ENCODE results near the gene FAM219B. TPM values are rescaled to one million over a fixed set of nuclear protein-coding genes. Genes with fewer than 3 reads are reported as not detected.

The FAM219B gene
- total RNA-seq, 2 donors from 2014 or later: 25.4 to 42.8 TPM

DNA sequence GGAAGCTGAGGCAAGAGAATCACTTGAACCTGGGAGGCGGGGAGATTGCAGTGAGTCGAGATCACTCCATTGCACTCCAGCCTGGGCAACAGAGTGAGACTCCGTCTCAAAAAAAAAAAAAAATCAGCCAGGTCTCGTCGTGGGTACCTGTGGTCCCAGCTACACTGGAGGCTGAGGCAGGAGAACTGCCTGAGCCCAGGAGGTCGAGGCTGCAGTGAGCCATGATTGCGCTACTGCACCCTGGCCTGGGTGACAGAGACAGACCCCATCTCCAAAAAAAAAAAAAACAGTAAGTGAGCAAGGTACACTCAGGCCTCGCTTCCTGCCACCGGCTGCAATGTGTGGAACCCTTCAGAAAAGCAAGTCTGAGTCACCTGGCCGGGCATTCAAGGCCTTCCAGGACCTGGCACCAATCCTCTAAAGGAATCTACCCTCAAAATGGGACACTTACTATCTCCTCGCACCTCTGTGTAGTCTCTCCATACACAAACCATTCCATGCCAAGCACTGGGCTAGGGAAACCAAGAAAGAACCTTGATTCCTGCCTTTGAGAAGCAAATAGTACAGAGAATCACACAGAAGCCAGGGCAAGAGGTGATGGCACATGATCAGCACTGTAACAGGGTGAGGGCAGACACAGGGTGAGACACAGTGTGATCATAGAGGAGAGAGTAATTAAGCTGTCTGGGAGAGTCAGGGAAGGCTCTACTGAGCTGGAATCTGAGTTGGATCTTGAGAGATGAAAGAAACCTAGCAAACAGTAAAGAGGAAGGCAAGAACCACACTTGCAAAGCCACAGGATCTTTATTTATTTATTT is 43.2 kb downstream of the FAM219B start:
- WGBS, 2 donors: 70 to 71% methylated on average over 11 of the region's 11 CpGs
- no peak for ATAC-seq

DNA sequence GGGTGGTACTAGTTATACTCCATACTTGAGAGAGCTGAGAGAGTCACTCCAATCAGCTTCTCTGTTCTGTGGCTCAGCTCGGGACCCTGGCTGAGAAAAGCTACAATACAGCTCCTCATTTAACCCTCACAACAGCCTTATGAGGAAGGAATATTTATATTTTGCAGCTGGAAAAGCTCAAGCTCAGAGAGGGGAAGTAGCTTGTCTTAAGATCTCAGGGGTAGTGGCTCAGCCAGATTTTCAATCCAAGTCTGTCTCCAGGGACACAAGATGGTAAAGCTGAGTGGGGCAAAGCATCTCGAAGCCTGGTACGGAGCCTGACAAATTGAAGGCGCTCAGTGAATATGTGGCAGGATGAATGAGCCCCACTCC is 48.3 kb downstream of the FAM219B start:
- ATAC-seq: no peak
- no peak for DNase-seq
- no peaks in the 10 kb centered on the region for H3K9me3 ChIP-seq
- intact Hi-C loops (cut with DNase I): no loop called here
- H3K4me1 ChIP-seq: peaks cover 42% of the 10 kb centered on the region
- TF ChIP-seq, protein P1, sequence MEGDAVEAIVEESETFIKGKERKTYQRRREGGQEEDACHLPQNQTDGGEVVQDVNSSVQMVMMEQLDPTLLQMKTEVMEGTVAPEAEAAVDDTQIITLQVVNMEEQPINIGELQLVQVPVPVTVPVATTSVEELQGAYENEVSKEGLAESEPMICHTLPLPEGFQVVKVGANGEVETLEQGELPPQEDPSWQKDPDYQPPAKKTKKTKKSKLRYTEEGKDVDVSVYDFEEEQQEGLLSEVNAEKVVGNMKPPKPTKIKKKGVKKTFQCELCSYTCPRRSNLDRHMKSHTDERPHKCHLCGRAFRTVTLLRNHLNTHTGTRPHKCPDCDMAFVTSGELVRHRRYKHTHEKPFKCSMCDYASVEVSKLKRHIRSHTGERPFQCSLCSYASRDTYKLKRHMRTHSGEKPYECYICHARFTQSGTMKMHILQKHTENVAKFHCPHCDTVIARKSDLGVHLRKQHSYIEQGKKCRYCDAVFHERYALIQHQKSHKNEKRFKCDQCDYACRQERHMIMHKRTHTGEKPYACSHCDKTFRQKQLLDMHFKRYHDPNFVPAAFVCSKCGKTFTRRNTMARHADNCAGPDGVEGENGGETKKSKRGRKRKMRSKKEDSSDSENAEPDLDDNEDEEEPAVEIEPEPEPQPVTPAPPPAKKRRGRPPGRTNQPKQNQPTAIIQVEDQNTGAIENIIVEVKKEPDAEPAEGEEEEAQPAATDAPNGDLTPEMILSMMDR (IDR thresholded peaks at IDR 0.05): no peak
- no peak for TF ChIP-seq POLR2A (IDR thresholded peaks at IDR 0.05)
- H3K27me3 ChIP-seq: no peaks in the 10 kb centered on the region
- H3K4me3 ChIP-seq: no peak overlapping the region
- H3K27ac ChIP-seq: no peak overlapping the region
- peaks cover 3 to 5% of the 10 kb centered on the region in 2 donors for H3K36me3 ChIP-seq (replicated peaks in 1 of 2; ENCODE audit: insufficient read depth in 1 of 2, low read depth in 2 of 2)
- 81 to 84% methylated on average over 4 of the region's 4 CpGs for WGBS, 2 donors

More for the DNA sequence above, 43.2 kb downstream of the FAM219B start:
- Histone ChIP-seq H3K36me3 (replicated peaks in 1 of 2; ENCODE audit: insufficient read depth in 1 of 2, low read depth in 2 of 2) (no peaks in the 10 kb centered on the region), H3K4me1 (peaks cover 53% of the 10 kb centered on the region), H3K4me3 (no peak overlapping the region), H3K27ac (no peak overlapping the region), H3K27me3 (no peaks in the 10 kb centered on the region), H3K9me3 (no peaks in the 10 kb centered on the region)
- no peak for DNase-seq
- no peak for TF ChIP-seq POLR2A (IDR thresholded peaks at IDR 0.05)
- TF ChIP-seq, protein P1 (IDR thresholded peaks at IDR 0.05): no peak
- intact Hi-C loops (cut with DNase I): no loop called here

GRCh38 chr15:74857671-74858368 is 48.8 kb downstream of the FAM219B start:
- no peak for ATAC-seq
- Histone ChIP-seq H3K4me3 (no peak overlapping the region), H3K9me3 (no peaks in the 10 kb centered on the region), H3K27me3 (no peaks in the 10 kb centered on the region), H3K27ac (no peak overlapping the region), H3K4me1 (peaks cover 37% of the 10 kb centered on the region), H3K36me3 (replicated peaks in 1 of 2; ENCODE audit: insufficient read depth in 1 of 2, low read depth in 2 of 2) (peaks cover 9 to 10% of the 10 kb centered on the region in 2 donors)
- WGBS, 2 donors: 56 to 61% methylated on average over 6 to 9 of the region's 9 CpGs
- no peak for DNase-seq
- intact Hi-C loops (cut with DNase I): no loop called here
- TF ChIP-seq, protein P1 (IDR thresholded peaks at IDR 0.05): no peak
- no peak for TF ChIP-seq POLR2A (IDR thresholded peaks at IDR 0.05)

DNA sequence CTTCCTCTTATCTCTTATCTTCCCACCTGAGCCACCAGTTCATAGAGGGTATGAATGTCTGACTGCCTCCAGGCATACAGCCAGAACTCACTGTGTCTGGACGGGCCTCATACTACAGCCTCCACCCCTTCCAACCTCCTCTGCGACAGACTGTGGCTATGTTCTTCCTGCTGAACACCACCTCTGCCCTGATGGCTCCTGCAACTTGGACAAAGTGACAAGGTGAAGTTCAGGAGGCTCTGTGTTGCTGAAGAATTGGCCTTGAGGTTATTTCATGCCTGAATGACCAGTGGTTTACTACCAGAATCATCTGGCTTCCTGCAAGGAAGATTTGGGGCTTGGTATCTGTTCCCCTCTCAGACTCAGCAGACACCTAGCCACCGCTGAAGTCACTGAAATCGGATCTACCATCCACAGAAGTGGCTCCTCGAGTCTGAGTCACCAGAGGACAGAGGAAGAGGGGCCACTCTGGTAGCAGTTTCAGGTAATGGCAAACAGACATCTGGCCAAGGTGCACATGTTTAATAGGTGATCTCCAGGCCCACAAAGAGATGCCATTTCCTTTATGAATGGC is 49.5 kb downstream of the FAM219B start:
- 54% methylated on average over 5 of the region's 5 CpGs for WGBS, 2 donors
- no peak for ATAC-seq
- TF ChIP-seq POLR2A (IDR thresholded peaks at IDR 0.05): no peak
- TF ChIP-seq, protein P1 (IDR thresholded peaks at IDR 0.05): no peak

More for the DNA sequence above, 49.5 kb downstream of the FAM219B start:
- Histone ChIP-seq H3K36me3 (replicated peaks in 1 of 2; ENCODE audit: insufficient read depth in 1 of 2, low read depth in 2 of 2) (peaks cover 13 to 16% of the 10 kb centered on the region in 2 donors), H3K27me3 (no peaks in the 10 kb centered on the region), H3K27ac (peak overlapping the region in 1 of 4 donors; percentile 25), H3K4me3 (no peak overlapping the region), H3K4me1 (peaks cover 37% of the 10 kb centered on the region), H3K9me3 (no peaks in the 10 kb centered on the region)
- peak in 2 of 4 donors; percentile 29 to 39 for DNase-seq
- intact Hi-C loops (cut with DNase I): no loop called here
